ENCODE data around the gene SLITRK2.

- TF ChIP-seq ZNF423 (tag by site-specific recombination; IDR thresholded peaks at IDR 0.05), result no peak
- no peak for TF ChIP-seq ZNF660 (tag by site-specific recombination; IDR thresholded peaks at IDR 0.05)
- no peak for TF ChIP-seq PRDM1 (tag by site-specific recombination; IDR thresholded peaks at IDR 0.05)
- TF ChIP-seq ZNF23 (tag by site-specific recombination; IDR thresholded peaks at IDR 0.05; ENCODE audit: borderline replicate concordance), result no peak
- TF ChIP-seq ZNF223 (tag by site-specific recombination; IDR thresholded peaks at IDR 0.05), result no peak
- TF ChIP-seq PBX3 (CRISPR knock-in tag; IDR thresholded peaks at IDR 0.05), result no peak
- no peak for TF ChIP-seq ZBTB44 (tag by site-specific recombination; IDR thresholded peaks at IDR 0.05)
- TF ChIP-seq CTCF (tag by site-specific recombination; IDR thresholded peaks at IDR 0.05), result no peak
- TF ChIP-seq ZNF394 (tag by site-specific recombination; IDR thresholded peaks at IDR 0.05; ENCODE audit: borderline replicate concordance), result no peak
- TF ChIP-seq, protein P1, sequence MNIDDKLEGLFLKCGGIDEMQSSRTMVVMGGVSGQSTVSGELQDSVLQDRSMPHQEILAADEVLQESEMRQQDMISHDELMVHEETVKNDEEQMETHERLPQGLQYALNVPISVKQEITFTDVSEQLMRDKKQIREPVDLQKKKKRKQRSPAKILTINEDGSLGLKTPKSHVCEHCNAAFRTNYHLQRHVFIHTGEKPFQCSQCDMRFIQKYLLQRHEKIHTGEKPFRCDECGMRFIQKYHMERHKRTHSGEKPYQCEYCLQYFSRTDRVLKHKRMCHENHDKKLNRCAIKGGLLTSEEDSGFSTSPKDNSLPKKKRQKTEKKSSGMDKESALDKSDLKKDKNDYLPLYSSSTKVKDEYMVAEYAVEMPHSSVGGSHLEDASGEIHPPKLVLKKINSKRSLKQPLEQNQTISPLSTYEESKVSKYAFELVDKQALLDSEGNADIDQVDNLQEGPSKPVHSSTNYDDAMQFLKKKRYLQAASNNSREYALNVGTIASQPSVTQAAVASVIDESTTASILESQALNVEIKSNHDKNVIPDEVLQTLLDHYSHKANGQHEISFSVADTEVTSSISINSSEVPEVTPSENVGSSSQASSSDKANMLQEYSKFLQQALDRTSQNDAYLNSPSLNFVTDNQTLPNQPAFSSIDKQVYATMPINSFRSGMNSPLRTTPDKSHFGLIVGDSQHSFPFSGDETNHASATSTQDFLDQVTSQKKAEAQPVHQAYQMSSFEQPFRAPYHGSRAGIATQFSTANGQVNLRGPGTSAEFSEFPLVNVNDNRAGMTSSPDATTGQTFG (tag by site-specific recombination; IDR thresholded peaks at IDR 0.05; ENCODE audit: borderline replicate concordance), result no peak
- TF ChIP-seq ZNF518A (tag by site-specific recombination; conservative IDR thresholded peaks at IDR 0.05; ENCODE audit: low read depth), result no peak
- TF ChIP-seq HOXA7 (CRISPR knock-in tag; IDR thresholded peaks at IDR 0.05; ENCODE audit: borderline replicate concordance), result no peak
Measured at GRCh38 chrX:145820825-145821224, 3.2 kb downstream of the SLITRK2 start.
